CD4-positive, alpha-beta T cell (primary cell): ENCODE data around the gene NACC2. TPM values are rescaled to one million over a fixed set of nuclear protein-coding genes. Genes with fewer than 3 reads are reported as not detected.
A peak's percentile ranks its signal among the peaks of the same experiment; 100 is the strongest.

Experiments used
- ATAC-seq: fragments of 200-7000 bp; cut with Tn5 transposase; one replicate; pipeline ENCODE4 v1.10.0; 2022; ENCODE audit warnings: mild to moderate bottlenecking; ENCODE audit not compliant: poor library complexity
- CTCF ChIA-PET: fragments of 350-600 bp; sonication (Branson Sonifier 250); formaldehyde crosslinking; loops from one replicate; lab custom pipeline; 2021; ENCODE audit warnings: antibody characterized with exemption, inconsistent platforms; lab: Charles Lee
- POLR2A ChIA-PET: fragments of 350-600 bp; sonication (Branson Sonifier 250); formaldehyde crosslinking; loops from one replicate; lab custom pipeline; 2021; ENCODE audit warnings: antibody characterized with exemption, inconsistent platforms; lab: Charles Lee
- DNase-seq, 14 experiments: peaks; one replicate each; pipeline ENCODE4 v3.0.0-alpha.2; 2013 to 2020; ENCODE audit warnings: mixed read lengths in 2 of 14
- H3K27ac ChIP-seq, 2 donors: one replicate each; pipeline versions ENCODE4 v1.5.1 to v1.7.0; 2013; ENCODE audit warnings: low read length in 2 of 2, low read depth in 1 of 2, mild to moderate bottlenecking in 1 of 2
- H3K27me3 ChIP-seq, 2 experiments: 1 replicate in 1 of 2; 2 replicates in 1 of 2; pipeline versions ENCODE4 v1.6.1 to v1.7.0; 2013; ENCODE audit warnings: low read length in 2 of 2, control low read depth in 1 of 2, mild to moderate bottlenecking in 1 of 2, moderate library complexity in 1 of 2; ENCODE audit not compliant: insufficient read depth in 2 of 2, control insufficient read depth in 1 of 2
- H3K36me3 ChIP-seq: one replicate; pipeline ENCODE4 v1.6.1; 2013; ENCODE audit warnings: low read length, control low read depth; ENCODE audit not compliant: insufficient read depth
- H3K4me1 ChIP-seq: one replicate; pipeline ENCODE4 v1.6.1; 2013; ENCODE audit warnings: low read length, control low read depth; ENCODE audit not compliant: insufficient read depth
- H3K4me3 ChIP-seq: one replicate; pipeline ENCODE4 v1.5.1; 2013; ENCODE audit warnings: mild to moderate bottlenecking, low read length, moderate library complexity
- H3K9me3 ChIP-seq, 2 experiments: 1 replicate in 1 of 2; 2 replicates in 1 of 2; pipeline versions ENCODE4 v1.6.1 to v1.7.0; 2013; ENCODE audit warnings: low read length in 2 of 2, mild to moderate bottlenecking in 2 of 2, control low read depth in 1 of 2, moderate library complexity in 1 of 2; ENCODE audit not compliant: control insufficient read depth in 1 of 2, insufficient read depth in 1 of 2
- H3K27ac Mint-ChIP-seq: one replicate; pipeline ENCODE4 v1.8.0; 2020; ENCODE audit warnings: mixed read lengths
- H3K27me3 Mint-ChIP-seq: one replicate; pipeline ENCODE4 v1.8.0; 2021; ENCODE audit warnings: mixed read lengths
- H3K36me3 Mint-ChIP-seq: one replicate; pipeline ENCODE4 v1.8.0; 2021; ENCODE audit warnings: low read depth, mixed read lengths
- H3K4me1 Mint-ChIP-seq: one replicate; pipeline ENCODE4 v1.8.0; 2021; ENCODE audit warnings: low read depth, mixed read lengths
- H3K4me3 Mint-ChIP-seq: one replicate; pipeline ENCODE4 v1.8.0; 2020; ENCODE audit warnings: mild to moderate bottlenecking, mixed read lengths
- H3K9me3 Mint-ChIP-seq: one replicate; pipeline ENCODE4 v1.8.0; 2020; ENCODE audit warnings: mixed read lengths
- CTCF ChIP-seq: fragments of 200-600 bp; IDR thresholded peaks from one replicate; pipeline ENCODE4 v1.8.0; 2022; ENCODE audit warnings: antibody characterized with exemption, mild to moderate bottlenecking
- intact Hi-C, 2 experiments: fragments of 100-400 bp; cut with DNase I in 1 of 2; cut with micrococcal nuclease in 1 of 2; formaldehyde crosslinking; loops; one replicate each; pipeline versions ENCODE4 v1.15.1 to v1.9.0; 2023 to 2025; cut with DNase I, micrococcal nuclease
- total RNA-seq, 174 experiments: library from RNA in 2 of 174; stranded (reverse) in 2 of 174; gene quantifications; one replicate each; pipeline ENCODE4 v1.2.3 and lab custom pipeline; 2021 to 2026

Gene NACC2
- total RNA-seq, 2 experiments from 2014 or later: 2.1 to 2.7 TPM

DNA sequence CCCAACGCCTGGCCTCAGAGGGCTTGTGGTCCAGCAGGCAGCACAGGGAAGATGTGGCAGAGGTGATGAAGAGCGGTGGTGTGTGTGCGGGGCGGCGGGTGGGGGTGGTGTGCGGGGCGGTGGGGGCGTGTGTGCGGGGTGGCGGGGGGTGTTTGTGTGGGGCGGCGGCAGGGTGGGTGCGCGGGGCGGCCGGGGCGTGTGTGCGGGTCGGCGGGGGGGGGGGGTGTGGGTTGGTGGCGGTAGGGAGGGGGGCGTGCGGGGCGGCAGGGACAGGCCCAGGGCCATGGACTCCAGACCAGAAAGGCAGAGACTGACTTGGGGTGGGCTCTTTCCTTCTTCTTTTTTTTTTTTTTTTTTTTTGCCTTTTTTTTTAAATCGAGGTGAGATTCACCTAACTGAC lies 4.5 kb upstream of the NACC2 start:
- CTCF ChIA-PET: no interaction called here

GRCh38 chr9:136098844-136099243 lies 3.8 kb upstream of the NACC2 start:
- no peaks in the 10 kb centered on the region for H3K36me3 ChIP-seq
- H3K4me3 Mint-ChIP-seq: peak overlapping the region; percentile 80
- no peaks in the 10 kb centered on the region for H3K27me3 Mint-ChIP-seq
- H3K36me3 Mint-ChIP-seq: no peaks in the 10 kb centered on the region
- ATAC-seq (no peak), DNase-seq (peak in 1 of 14 experiments; percentile 22)
- TF ChIP-seq CTCF: no peak
- no peaks in the 10 kb centered on the region for H3K9me3 Mint-ChIP-seq
- intact Hi-C loops: no loop called here
- no peak overlapping the region for H3K27ac Mint-ChIP-seq
- H3K4me3 ChIP-seq: no peak overlapping the region
- no peaks in the 10 kb centered on the region for H3K9me3 ChIP-seq
- CTCF ChIA-PET: no interaction called here
- no peak overlapping the region for H3K27ac ChIP-seq
- H3K27me3 ChIP-seq: peaks cover 0 to 2% of the 10 kb centered on the region in 2 experiments
- POLR2A ChIA-PET: interaction anchor here (1.2 kb wide), 1 partner anchor 11 kb away, joined by 4 read pairs; no protein-coding TSS in a partner anchor
- H3K4me1 Mint-ChIP-seq: peaks cover 5% of the 10 kb centered on the region
- H3K4me1 ChIP-seq: peaks cover 29% of the 10 kb centered on the region

More for the DNA sequence above, 4.5 kb upstream of the NACC2 start:
- H3K9me3 ChIP-seq: no peaks in the 10 kb centered on the region
- no peak overlapping the region for H3K27ac ChIP-seq
- H3K4me1 Mint-ChIP-seq: peaks cover 5% of the 10 kb centered on the region
- POLR2A ChIA-PET: interaction anchor here (0.5 to 1.2 kb wide), 2 partner anchors 10 to 192 kb away, joined by 3 to 4 read pairs; partner anchors contain the start of gene CAMSAP1
- H3K27me3 ChIP-seq: peaks cover 0 to 2% of the 10 kb centered on the region in 2 experiments
- no peak overlapping the region for H3K27ac Mint-ChIP-seq
- H3K36me3 Mint-ChIP-seq: no peaks in the 10 kb centered on the region
- H3K27me3 Mint-ChIP-seq: no peaks in the 10 kb centered on the region
- DNase-seq: no peak
- peaks cover 25% of the 10 kb centered on the region for H3K4me1 ChIP-seq
- H3K36me3 ChIP-seq: no peaks in the 10 kb centered on the region
- H3K9me3 Mint-ChIP-seq: no peaks in the 10 kb centered on the region
- no peak overlapping the region for H3K4me3 ChIP-seq
- TF ChIP-seq CTCF: no peak
- no peak for ATAC-seq
- intact Hi-C loops: no loop called here
- no peak overlapping the region for H3K4me3 Mint-ChIP-seq

GRCh38 chr9:136098210-136098609 lies 3.1 kb upstream of the NACC2 start:
- H3K4me1 ChIP-seq: peaks cover 33% of the 10 kb centered on the region
- H3K27me3 ChIP-seq: peaks cover 0 to 2% of the 10 kb centered on the region in 2 experiments
- intact Hi-C loops: no loop called here
- Mint-ChIP-seq H3K36me3 (no peaks in the 10 kb centered on the region), H3K9me3 (no peaks in the 10 kb centered on the region), H3K27me3 (no peaks in the 10 kb centered on the region), H3K4me1 (peaks cover 9% of the 10 kb centered on the region), H3K27ac (no peak overlapping the region), H3K4me3 (peak overlapping the region; percentile 80)
- ChIA-PET CTCF (no interaction called here), POLR2A (no interaction called here)
- no peak overlapping the region for H3K27ac ChIP-seq
- no peak for TF ChIP-seq CTCF
- DNase-seq (no peak), ATAC-seq (no peak)
- H3K4me3 ChIP-seq: no peak overlapping the region
- no peaks in the 10 kb centered on the region for H3K9me3 ChIP-seq
- H3K36me3 ChIP-seq: no peaks in the 10 kb centered on the region
